Activated T-cell treated with anti-CD3 and anti-CD28 coated beads, Interleukin-2, amount 50 U/mL, for 48 hours (primary cell): Measurements from ENCODE around the gene CACNA1B.

ENCODE experiments used
- DNase-seq, 2 experiments: peaks; one replicate each; pipeline ENCODE4 v3.0.0-alpha.2; 2020

CACNA1B gene

DNA sequence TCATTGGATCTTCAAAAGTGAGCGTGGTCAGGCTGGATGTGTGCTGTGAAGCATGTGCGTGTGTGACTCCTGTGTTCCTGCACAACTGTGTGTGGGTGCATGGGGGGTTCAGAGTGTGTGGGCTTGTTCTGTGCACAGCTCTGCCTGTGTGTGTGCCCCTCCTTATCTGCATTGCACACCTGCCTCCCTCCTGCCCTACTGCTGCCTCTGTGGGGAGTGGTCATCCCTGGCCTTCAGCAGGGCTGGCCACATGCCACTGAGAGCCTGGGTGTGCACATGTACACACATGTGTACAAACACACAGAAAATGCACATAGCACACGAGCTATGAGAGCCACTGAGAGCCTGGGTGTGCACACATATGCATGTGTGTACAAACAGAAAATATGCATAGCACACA, 92.1 kb downstream of the CACNA1B start:
- DNase-seq: peak in 1 of 2 experiments; percentile 4

DNA sequence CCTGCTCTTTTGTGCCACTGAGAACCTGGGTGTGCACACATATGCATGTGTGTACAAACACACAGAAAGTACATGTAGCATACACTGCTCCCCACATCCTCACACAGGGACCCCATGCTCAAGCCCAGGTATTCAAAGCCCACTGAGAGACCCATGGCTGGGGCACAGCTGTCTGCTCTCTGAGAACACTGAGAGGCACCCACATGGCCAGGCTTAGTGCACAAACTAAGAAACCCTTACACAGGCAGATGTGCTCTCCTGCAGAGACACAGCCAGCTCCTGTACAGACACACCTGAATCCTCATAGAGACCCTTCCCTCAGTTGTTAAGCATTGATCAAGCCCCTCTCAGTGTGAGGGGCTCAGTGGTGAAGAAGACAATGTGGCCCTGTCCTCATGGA, 92.5 kb downstream of the CACNA1B start:
- peak; percentile 0 to 3 for DNase-seq

DNA sequence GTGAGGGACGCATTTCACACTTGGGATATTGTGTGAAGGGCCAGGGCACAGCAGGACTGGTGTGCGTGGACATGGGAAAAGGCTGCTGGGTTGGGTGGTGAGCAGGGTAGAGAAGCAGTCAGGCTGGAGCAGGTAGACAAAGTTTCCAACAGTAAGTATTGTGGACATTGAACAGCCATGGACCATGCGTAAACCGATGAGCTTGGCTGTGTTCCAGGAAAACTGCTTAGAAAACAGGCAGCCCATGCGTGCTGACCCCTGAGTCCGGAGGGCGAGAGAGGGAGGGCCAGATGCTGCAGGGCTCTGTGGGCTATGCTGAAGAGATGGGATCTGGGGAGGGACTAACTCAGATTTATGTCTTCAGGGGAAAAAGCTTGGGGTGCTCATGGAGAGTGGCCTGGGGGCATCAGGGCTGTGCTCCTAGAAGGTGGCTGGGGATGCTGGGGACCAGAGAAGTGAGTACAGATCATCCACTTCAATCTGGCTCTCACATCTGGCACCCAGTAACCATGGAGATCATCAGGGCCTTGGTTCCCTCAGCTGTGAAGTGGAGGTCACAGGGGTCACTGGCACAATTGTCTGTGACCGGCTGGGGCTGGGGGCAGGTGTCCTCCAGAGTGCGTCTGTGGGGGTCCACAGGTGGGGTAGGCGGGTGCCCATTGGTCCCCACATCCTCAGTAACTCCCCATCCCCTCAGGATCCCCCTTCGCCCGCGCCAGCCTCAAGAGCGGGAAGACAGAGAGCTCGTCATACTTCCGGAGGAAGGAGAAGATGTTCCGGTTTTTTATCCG, 93.3 kb downstream of the CACNA1B start:
- DNase-seq: peak; percentile 5 to 6

DNA sequence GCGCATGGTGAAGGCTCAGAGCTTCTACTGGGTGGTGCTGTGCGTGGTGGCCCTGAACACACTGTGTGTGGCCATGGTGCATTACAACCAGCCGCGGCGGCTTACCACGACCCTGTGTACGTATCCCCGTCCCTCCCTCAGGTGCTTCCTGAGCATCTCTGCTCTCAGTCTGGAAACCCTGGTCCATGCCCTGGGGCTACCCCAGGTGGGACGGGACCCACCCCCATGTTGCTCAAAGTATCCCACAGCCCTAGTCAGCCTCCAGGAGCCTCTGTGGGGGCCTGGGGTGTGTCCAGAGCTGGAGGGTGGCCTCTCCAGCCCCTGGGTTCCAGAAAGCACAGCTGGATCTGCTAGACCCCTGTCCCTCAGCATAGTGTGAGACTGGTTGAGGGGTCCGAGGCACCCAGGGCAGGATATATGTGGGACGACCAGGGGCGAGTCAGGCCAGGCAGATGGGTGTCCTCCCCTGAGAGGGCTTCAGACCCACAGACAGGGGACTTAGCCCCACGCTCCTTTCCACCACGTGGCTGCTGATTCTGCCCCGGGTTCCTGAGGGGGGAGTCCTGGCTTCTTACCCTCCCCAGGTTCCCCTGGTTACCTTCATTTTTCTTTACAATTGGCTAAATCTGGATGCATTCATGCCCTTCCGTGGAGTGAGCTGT, 94.0 kb downstream of the CACNA1B start:
- DNase-seq: peak; percentile 8 to 12

DNA sequence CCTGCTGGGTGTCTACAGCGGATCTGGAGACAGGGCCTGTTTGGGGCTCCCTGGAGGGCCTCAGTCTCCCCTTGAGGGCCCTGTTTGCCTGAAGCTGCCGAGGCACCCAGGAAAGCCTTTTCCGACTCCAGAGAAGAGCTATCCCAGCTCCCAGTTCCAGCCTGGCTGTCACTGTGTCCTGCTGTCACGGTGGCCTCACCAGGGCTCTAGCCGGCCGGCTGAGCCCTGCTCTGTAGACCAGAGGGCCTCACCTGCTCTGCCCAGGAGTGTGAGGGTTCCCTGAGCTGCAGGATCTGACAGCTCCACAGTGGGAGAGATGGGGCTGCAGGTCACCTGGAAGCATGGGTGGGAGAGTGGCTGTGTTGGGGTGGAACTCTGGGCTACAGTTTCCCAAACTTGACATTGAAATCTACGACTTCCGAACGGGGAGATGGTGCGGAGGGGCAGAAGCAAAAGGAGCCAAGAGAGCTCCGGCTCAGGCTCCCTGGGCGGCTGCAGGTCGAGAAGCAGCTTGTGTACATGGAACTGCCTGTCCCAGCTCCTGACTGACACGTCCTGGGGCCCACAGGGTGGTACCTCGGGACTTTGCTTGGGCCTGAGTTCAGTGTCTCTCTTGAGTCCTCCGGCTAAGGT, 94.9 kb downstream of the CACNA1B start:
- peak in 1 of 2 experiments; percentile 0 for DNase-seq

DNA sequence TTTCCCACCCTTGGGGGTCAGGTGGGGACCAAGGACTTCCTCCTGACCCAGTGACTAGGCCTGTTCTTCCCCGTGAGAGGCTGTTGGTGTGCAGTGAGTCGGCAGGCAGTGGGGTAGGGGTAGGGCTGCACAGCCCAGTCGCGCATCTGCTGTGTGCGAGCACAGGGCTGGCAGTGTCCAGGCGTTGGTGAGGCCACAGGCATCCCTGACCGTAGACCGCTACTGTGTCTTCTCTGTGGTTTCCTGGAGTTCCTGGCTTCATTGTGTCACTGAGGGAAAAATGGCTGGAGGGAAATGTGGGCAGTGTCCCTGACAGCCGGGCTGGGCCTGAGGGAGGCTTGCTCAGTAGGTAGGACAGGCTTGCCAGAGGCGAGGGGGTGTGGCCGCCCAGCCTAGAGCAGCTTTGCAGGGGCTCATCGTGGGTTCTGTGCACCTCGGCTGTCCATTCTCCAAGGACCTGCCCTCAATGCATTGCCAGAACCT, 95.4 kb downstream of the CACNA1B start:
- peak; percentile 0 to 7 for DNase-seq

DNA sequence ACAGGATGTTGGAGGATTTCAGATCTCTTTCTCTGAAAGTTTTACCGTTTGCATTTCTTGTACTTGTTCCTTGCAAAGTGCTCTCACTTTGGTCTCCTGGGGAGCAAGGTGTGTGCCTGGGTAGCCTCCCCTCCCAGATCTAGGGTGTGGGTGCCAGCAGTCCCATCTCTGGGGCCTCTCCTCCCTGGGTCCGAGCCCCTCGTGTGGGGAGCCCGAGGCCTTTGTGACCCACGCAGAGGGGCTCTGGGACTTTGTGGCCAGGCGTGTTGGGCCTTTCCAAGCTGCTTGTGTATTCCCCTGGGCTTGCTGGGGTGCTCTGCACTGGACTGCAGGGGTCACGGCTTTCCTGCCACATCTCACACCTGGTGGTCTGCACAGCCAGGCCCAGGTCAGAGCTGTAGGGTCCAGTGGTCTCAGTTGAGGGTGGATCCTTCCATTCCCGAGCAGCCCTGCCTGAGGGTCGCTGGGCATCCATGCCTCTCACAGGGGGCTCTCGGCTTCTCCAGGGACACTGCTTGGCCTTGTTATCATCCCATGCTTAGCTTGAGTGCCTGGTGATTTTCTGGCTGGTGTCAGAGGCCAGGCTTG, 96.3 kb downstream of the CACNA1B start:
- DNase-seq: peak; percentile 0 to 9

DNA sequence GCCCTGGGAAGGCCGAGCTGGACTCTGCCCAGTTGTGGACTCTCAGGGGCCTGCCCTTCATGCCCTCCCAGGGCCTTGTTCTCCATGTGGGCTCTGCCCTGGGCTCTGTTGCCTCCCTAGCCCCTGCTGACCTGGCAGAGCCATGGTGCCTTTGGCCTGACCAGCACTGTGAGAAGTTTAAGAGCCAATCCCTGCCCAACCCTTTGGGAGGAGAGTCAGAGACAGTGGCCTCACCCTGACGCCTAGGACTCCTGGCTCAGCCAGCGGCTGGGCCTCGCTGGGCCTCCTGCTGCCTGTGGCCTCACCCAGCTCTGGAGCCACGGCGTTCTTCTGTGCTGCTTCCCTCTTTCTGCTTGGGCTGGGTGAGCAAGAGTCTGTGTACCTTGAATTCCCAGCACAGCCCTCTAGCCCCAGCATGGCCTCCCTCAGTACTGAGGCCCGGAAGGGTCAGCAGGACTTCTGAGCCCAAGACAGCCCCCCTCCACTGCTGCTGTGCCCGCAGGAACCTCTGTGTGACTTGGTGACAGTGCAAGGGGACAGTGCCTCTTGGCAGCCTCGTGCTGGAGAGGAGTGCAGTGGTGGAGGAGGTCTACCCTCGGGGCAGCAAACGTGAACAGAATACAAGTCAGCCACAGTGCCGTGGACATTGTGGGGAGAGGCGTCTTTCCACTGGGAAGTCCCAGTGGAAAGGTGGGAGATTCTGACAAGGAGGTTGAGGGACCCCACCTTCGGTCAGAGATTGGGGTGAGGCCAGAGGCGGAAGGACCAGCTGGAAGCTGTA, 97.4 kb downstream of the CACNA1B start:
- DNase-seq: peak in 1 of 2 experiments; percentile 7

DNA sequence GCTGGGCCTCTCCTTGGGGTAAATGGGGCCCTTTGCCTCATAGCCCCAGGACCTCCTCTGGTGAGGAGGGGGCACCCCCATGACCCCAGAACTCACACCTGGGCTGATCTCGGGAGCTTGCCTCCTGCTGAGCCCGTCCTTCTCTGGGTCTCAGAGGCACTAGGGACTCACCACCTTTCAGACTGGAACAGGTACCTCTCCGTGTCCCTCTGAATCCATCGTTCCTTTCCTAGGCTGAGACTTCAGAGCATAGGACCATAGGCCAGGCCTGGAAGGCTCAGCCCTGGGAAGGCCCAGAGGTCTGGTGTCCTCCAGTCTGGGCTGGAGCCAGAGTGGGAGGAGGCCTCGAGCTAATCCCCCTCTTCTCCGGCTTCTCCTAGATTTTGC, 97.9 kb downstream of the CACNA1B start:
- peak in 1 of 2 experiments; percentile 1 for DNase-seq

DNA sequence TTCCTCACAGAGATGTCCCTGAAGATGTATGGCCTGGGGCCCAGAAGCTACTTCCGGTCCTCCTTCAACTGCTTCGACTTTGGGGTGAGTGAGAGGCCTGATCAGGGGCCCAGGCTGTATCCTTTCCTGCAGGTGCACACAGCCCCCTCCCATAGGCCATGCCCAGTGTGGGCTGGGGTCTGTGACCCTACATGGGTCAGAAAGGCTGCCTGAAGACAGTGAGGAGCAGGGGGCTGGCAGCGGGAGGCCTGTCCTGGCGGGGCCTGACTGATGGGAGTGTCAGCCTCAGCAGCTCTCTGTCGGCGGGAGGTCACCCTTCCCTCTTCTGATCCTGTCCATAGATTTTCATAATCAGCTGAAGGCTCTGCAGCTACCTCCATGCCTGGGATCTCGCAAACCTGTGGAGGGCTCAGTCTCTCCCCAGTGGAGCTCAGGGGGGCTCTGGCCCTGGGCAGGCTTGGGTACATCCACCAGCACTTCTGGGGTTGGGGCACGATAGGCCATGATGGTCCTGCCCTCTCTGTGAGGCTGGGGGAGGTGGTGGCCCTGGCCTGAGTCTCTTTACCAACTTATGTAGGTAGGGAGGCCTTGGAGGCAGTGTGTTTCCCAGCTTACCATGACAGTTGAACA, 98.5 kb downstream of the CACNA1B start:
- peak in 1 of 2 experiments; percentile 3 for DNase-seq

DNA sequence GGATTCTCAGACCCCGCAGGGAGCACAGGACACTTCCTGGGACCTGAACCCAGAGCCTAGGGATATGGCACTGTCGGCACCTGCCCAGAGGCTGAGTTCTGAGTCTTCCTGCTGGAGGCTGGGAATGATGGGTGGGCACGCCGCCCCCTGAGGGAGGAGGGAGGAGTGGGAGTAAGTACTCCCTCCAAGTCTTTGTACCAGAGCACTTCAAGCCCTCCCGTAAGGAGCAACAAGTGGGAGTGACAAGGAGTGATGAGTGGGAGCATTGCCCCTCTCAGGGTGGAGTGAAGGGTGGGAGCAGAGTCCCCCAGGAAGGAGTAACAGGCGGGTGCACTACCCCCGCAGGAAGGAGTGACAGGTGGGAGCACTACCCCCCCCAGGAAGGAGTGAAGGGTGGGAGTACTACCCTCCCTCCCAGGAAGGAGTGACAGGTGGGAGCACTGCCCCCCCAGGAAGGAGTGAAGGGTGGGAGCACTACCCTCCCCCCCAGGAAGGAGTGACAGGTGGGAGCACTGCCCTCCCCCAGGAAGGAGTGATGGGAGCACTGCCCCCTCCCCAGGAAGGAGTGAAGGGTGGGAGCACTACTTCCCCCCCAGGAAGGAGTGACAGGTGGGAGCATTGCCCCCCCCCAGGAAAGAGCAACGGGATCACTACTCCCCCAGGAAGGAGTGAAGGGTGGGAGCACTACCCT, 100.1 kb downstream of the CACNA1B start:
- DNase-seq: peak in 1 of 2 experiments; percentile 7

DNA sequence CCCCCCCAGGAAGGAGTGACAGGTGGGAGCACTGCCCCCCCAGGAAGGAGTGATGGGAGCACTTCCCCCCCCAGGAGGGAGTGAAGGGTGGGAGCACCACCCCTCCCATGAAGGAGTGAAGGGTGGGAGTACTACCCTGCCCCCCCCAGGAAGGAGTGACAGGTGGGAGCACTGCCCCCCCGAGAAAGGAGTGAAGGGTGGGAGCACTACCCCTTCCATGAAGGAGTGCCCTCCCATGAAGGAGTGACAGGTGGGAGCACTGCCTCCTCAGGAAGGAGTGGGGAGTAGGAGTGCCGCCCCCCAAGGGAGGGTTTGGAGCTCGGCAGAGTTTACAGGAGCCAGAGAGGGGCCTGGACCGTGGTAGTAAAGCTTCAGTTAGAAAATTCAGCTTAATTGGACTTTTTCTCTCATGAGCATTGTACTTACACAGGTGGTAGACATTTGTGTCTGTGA, 100.7 kb downstream of the CACNA1B start:
- DNase-seq: no peak

DNA sequence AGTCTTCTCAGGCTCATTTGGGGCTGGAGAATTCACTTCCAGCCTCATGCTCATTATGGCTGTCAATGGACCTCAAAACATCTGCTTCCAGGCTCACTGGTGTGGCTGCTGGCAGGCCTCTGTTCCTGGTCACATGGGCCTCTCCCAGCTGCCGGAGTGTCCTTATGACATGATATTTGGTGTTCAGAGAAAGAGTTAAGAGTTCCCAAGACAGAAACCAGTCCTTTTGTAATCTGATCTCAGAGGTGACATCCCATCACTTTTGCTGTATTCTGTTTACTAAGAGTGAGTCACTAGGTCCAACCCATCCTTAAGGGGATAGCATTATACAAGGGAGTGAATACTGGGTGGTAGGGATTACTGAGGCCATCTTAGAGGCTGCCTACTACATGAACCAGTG, 104.6 kb downstream of the CACNA1B start:
- no peak for DNase-seq

DNA sequence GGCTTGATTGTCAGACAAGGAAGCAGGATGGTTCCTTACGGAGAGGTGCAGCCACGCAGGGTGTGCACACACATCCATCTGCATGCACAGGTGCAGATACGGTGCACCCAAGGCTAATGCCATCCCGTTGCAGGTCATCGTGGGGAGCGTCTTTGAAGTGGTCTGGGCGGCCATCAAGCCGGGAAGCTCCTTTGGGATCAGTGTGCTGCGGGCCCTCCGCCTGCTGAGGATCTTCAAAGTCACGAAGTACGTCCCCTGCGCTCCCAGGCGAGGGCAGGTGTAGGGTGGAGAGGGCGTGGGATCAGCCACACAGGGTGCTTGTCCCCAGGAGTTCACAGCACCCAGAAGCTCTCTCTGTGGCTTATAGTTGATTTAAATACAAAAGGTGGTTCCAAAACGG, 106.4 kb downstream of the CACNA1B start:
- DNase-seq: no peak

DNA sequence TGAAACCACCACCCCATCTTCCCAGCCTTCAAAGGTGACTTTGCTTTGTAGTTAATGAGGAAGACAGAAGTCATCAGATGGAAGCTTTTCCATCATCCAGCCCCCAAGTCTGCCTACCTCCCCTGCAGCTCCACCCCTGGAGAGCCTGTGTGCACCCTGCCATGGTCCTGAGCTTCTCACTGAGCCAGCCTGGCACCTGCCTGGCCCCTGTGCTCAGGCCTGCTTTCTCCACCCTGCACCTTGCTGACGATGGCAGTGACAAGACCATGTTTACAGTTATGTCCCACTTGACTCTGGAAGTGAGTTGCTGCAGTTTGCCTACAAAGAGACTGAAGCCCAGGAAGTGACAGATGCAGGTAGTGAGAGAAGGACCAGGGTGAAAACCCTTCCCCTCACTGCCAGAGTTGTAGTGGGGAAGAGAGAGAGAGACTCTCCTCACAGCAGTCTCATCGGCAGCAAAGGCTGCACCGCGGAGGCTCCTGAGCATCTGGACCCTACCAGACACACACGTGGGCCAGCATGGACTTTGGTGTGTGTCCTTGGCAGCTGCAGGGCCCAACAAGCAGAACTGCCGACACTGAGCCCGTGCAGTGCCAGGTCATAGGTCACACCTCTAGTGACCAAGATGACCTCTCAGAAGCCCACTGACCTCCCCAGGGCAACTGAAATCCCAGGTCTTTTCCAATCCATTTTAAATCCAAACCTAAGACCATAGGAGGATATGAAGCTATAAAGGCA, 107.1 kb downstream of the CACNA1B start:
- DNase-seq: no peak

DNA sequence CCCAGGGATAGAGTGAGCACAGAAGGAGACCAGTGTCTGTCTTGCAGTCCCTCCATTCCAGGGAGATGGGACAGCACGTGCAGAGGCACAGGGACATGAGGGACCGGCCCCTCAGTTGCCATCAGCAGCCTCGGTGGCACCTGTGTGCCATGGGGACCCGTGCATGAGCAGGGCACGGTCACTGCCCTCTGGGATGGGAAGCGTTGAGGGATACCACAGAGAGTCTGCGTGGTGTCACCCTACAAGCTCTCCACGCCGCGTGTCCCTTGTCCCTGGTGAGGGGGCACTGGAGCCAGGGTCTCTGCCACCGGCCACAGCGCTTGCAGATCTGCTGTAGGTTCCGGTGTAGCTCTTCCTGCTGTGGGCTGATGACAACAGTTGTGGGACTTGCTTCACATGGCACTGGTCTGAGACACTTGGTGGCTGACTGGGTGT, 108.1 kb downstream of the CACNA1B start:
- DNase-seq: no peak

DNA sequence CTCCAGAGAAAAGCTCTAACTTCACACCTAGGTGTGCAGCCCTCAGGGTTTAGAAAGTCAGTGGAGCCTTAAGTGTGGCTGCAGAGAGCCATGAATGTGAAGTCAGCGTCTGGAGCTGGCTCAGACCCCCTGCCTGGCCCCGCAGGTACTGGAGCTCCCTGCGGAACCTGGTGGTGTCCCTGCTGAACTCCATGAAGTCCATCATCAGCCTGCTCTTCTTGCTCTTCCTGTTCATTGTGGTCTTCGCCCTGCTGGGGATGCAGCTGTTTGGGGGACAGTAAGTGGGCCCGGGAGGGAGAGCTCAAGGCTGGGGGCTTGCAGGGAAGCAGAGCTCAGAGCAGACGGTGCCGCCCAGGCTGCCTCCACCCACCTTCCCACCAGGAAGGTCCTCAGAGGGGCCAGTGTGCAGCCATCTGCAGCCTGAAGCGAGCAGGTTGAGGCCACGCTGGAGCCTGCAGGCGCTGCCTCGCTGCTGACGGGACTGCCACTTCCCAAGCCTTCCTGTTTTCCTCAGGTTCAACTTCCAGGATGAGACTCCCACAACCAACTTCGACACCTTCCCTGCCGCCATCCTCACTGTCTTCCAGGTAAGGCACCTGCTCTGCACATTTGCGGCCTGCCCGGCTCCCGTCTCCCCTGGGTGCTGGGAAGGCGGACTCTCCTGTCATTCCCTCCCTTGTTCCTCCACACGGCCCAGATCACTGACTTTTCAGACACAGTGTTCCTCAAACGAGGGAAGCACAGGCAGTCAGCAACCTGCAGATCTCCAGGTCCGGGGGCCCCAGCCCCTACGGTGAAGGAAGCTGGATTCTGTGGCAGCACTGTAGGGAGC, 108.9 kb downstream of the CACNA1B start:
- DNase-seq: no peak

DNA sequence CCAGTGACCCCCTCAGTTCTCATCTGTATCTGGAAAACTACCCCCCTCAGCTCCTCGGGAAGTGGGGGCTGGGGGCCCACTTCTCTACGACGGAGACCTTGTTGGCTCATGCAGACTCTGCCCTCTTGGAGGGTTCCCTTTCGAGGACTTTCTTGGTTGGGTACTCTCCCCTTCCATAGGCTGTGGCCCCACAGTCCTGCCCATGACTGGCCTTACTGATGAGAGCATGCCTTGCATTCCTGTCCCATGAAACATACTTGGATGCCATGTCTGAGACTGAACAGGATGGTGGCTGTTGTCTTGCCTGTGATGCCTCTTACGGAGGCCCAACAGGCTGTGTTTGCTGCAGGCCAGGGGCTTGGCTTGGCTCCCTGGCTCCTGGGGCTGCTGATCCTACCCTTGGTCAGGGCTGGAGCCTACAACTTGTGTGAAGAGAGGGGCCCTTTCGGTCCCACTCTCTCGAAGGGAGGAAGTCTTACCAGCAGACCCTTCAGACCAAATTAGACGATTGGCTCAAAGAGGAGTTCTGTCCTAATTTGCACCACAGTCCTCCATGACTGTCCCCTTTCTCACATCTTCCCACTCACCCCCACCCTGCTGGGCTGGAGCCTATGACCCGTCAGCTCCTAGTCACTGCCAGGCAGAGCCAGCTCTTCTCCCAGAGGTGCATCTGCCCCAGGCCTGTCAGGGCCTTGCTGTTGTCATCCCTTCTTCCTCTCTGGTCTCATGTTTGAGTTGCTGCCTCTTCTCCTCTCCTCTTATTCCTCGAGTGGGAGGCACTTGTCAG, 109.9 kb downstream of the CACNA1B start:
- DNase-seq: peak in 1 of 2 experiments; percentile 11

DNA sequence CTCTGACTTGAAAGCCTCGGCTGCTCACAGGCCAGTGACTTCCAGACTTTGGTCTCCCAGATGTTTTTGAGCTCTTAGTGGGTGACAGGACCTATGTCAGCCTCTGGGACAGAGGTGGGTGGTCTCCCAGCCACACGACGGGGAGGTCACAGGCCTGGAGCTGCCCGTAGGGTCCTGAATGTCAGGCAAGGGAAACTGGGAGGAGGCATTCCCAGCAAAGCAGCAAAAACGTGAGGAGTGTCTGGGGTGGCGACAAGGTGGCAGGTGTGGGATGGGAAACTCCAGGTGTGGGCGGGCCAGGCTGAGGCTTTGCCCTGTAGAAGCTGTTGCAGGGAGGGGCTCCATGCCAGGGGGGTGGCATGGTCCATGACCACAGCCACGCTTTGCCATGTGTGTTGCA, 110.5 kb downstream of the CACNA1B start:
- DNase-seq: peak in 1 of 2 experiments; percentile 10
